HFF-Myc (cell line): Measurements from ENCODE around the gene DRD1.

ENCODE experiments used
- DNase-seq: peaks from one replicate; pipeline ENCODE4 v3.0.0-alpha.2; 2011; ENCODE audit warnings: low read depth; ENCODE audit errors: extremely low read depth
- H3K4me3 ChIP-seq: replicated peaks from 2 replicates; pipeline ENCODE4 v1.5.1; 2011; ENCODE audit warnings: low read depth, mild to moderate bottlenecking, control low read depth, low read length
- TF ChIP-seq, protein P1 (sequence below): IDR thresholded peaks from 2 replicates; pipeline ENCODE4 v1.5.1; 2012; ENCODE audit warnings: mild to moderate bottlenecking, low read depth, low read length, control low read depth; ENCODE audit errors: missing control alignments

The DRD1 gene

DNA sequence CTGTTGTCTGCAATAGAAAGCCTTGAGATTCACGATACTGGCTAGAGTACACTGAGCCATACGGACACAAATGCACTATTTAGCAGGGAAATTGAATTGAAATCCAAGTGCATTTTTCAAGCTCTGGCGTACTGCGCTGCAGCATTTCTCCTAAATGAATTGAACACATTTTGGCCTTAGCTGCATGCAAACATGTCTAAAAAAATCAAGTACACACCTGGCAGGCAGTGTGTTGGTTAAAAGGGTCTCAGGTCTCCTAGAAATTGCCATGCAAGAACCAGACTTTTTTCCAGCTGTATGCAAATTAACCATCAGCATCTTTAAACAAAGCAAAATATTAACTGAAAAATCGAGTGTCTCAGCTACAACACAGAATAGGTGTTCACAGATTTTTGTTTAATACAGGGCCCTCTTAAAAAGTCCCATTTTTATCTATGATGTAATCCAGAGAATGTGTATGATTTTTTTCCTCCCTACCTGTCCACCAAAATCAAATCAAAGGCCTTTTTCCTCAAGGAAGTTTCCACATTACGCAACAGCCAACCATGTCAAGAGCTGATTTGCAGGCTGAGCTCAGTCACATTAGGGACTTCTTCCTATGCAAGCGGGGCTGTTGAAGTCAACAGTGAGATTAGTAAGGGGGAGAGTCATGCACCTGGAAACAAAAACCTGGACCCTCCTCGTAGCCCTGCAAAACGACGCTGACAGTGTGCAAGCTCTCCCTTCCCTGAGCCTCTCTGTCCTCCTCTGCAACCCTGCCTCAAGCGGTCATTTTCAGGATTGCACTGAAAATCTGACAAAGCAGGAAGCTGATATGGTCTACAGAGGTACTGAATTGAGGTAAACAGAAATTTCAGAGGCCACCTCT is 20.3 kb upstream of the DRD1 start:
- no peak overlapping the region for H3K4me3 ChIP-seq
- DNase-seq, result no peak
- TF ChIP-seq, protein P1, sequence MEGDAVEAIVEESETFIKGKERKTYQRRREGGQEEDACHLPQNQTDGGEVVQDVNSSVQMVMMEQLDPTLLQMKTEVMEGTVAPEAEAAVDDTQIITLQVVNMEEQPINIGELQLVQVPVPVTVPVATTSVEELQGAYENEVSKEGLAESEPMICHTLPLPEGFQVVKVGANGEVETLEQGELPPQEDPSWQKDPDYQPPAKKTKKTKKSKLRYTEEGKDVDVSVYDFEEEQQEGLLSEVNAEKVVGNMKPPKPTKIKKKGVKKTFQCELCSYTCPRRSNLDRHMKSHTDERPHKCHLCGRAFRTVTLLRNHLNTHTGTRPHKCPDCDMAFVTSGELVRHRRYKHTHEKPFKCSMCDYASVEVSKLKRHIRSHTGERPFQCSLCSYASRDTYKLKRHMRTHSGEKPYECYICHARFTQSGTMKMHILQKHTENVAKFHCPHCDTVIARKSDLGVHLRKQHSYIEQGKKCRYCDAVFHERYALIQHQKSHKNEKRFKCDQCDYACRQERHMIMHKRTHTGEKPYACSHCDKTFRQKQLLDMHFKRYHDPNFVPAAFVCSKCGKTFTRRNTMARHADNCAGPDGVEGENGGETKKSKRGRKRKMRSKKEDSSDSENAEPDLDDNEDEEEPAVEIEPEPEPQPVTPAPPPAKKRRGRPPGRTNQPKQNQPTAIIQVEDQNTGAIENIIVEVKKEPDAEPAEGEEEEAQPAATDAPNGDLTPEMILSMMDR, result peak; percentile 70

DNA sequence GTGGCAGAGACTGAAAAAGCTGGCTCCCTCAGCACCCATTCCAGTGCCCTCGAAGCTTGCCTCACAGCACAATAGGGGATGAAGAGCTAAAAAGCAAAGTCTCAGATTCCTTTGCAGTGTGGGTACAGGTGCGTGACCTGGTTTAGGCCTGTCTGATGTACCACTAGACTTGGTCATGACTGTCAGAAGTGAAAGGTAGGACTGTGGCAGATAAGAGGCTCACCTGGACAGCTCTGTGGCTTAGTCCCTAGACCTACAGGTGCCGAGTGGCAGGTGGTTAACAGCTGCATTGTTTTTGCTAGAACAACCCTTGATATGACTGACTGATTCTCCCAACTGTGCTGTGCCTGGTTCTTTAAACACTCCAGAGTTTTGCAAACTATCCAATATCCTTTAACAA is 19.7 kb upstream of the DRD1 start:
- no peak for DNase-seq
- H3K4me3 ChIP-seq, result no peak overlapping the region
- TF ChIP-seq, protein P1, result no peak

DNA sequence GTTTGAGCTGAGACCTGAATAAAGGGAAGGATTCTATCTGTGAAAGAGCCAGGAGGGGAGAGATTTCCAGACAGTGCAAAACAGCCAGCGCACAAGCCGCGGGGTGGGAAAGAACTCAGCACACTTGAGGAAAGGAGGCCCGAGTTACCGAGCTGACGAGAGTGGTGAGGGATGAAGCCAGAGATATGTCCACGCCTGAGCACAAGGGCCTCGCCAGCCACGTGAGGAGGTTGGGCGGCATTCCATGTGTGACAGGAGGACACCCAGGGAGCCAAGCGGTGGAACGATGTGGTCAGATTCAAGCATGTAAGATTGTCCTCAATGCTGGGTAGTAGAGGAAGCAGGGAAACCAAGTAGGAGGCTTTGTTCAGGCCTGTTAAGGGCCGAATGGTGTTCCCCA is 17.4 kb upstream of the DRD1 start:
- TF ChIP-seq, protein P1, result no peak
- no peak for DNase-seq
- H3K4me3 ChIP-seq, result no peak overlapping the region

DNA sequence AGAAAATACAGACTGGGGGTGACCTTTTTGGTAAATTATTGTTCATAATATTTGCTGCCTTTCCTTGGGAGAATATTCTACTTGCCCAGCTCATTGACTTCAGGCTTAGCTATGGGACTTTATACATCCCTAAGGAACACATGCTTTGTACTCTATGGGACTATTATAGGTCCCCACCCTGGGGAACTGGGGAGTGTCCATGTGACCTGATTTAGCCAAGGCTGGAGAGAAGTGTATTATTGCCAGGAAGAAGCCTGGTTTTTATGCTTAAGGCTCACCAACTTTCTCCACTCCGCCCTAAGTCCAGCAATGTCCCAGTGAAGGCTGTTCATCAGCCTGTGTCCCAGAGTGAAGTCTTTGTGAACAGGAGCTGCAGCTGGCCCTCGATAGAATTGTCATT is 16.6 kb upstream of the DRD1 start:
- no peak for DNase-seq
- TF ChIP-seq, protein P1, result no peak
- H3K4me3 ChIP-seq, result no peak overlapping the region

DNA sequence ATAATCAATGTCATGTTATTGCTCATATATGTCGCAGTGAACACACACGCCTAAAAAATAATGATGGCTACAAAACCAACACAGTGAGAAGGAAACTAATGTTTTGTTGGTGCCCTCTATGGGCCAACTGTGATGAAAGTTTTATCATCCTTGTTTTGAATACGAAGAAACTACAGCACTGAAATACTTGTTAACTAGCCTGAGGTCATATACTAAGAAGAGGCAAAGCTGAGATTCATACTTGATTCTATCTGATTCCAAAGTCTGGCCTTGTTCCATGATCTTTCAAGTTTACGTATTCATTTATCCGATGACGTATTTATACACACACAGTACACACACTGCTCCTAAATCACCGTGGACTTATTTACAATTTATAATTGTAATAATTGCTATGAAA is 16.1 kb upstream of the DRD1 start:
- no peak for DNase-seq
- TF ChIP-seq, protein P1, result peak; percentile 32
- no peak overlapping the region for H3K4me3 ChIP-seq

DNA sequence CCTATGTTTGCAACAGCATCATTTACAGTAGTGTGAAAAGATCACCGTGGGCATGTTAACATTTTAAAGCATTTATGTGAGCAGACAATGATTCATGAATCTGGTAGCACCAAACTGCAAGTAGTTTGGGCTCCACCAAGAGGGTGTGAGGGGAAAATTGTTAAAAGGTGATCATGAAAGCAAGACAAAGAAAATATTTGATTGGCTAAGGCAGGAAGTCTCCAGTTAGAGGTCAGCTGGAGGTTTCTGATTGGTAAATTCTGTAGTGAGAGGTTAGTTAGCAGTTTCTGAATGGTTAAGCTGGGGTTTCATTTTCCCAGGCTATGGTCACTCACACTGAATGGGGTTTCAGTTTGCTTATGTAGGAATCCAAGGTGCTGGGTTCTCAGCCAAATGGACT is 13.5 kb upstream of the DRD1 start:
- no peak for DNase-seq
- H3K4me3 ChIP-seq, result no peak overlapping the region
- TF ChIP-seq, protein P1, result no peak
